ENCODE measurements around the gene SAMD11.

DNA sequence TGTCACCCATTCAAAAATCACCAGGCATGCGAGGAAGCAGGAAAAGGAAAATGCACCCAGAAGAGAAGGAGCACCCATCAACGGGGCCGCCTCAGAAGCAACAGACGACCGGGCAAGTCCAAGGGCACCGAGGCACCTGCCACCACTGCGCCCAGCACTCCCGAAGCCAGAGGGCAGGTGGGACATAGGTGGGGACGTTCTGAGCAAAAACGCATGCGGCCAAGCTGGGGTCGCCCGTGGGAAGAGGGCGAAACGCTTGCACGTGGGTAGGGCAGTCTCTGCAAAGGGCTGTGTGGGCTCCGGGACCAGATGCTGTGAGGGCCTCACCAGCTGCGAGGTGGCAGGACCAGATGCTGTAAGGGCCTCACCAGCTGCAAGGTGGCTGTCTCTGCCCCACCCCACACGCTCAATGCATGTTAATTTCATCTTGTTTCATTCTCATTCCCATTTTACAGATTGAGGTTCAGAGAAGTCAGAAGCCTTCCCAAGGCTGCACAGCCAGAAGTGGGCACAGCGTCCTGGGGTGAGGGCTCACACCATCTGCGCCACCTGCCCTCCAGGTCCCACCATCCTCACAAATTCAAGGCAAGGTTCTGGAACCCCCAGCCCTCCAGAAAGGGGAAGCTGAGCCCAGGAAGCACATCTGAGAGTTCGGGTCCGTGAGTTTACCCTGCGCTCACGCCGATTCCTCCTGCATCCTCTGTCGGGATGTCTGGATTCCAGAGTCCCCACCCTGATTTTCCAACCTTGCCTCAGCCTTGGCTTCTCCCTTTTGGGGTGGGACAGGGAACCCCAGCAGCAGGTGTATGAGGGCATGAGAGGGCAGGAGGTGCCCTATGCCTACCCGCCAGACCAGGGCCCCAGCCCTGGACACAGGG is 8.2 kb upstream of the SAMD11 start:
- TF ChIP-seq POLR2A (IDR thresholded peaks at IDR 0.05; ENCODE audit: insufficient read depth in 1 of 2, low read depth in 2 of 2, low read length in 2 of 2) (no peak), KLF6 (CRISPR knock-in tag; IDR thresholded peaks at IDR 0.05) (no peak), FOSL1 (CRISPR knock-in tag; IDR thresholded peaks at IDR 0.05; ENCODE audit: borderline replicate concordance) (no peak), ZNF460 (CRISPR knock-in tag; IDR thresholded peaks at IDR 0.05; ENCODE audit: borderline replicate concordance) (no peak), RFX5 (IDR thresholded peaks at IDR 0.05; ENCODE audit: low read depth, low read length) (no peak), ZFP37 (CRISPR knock-in tag; IDR thresholded peaks at IDR 0.05; ENCODE audit: borderline replicate concordance) (no peak), FOXP4 (CRISPR knock-in tag; IDR thresholded peaks at IDR 0.05) (no peak), NFRKB (IDR thresholded peaks at IDR 0.05) (no peak)
- TF ChIP-seq, protein P1, sequence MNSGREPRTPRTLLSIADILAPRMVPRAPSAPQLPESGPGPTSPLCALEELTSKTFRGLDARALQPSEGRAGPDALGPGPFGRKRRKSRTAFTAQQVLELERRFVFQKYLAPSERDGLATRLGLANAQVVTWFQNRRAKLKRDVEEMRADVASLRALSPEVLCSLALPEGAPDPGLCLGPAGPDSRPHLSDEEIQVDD (CRISPR knock-in tag; IDR thresholded peaks at IDR 0.05; ENCODE audit: borderline replicate concordance): no peak
- TF ChIP-seq, protein P2, sequence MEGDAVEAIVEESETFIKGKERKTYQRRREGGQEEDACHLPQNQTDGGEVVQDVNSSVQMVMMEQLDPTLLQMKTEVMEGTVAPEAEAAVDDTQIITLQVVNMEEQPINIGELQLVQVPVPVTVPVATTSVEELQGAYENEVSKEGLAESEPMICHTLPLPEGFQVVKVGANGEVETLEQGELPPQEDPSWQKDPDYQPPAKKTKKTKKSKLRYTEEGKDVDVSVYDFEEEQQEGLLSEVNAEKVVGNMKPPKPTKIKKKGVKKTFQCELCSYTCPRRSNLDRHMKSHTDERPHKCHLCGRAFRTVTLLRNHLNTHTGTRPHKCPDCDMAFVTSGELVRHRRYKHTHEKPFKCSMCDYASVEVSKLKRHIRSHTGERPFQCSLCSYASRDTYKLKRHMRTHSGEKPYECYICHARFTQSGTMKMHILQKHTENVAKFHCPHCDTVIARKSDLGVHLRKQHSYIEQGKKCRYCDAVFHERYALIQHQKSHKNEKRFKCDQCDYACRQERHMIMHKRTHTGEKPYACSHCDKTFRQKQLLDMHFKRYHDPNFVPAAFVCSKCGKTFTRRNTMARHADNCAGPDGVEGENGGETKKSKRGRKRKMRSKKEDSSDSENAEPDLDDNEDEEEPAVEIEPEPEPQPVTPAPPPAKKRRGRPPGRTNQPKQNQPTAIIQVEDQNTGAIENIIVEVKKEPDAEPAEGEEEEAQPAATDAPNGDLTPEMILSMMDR (CRISPR knock-in tag; IDR thresholded peaks at IDR 0.05): no peak

Measured in HepG2 (cell line).